ENCODE measurements around the gene FHAD1. TPM values are rescaled to one million over a fixed set of nuclear protein-coding genes. Genes with fewer than 3 reads are reported as not detected.

Gene FHAD1
- total RNA-seq, 4 donors from 2014 or later = 0.95 to 1.7 TPM; not detected in 2

- DNase-seq = no peak
- no peaks in the 10 kb centered on the region for H3K36me3 ChIP-seq
- TF ChIP-seq CTCF (IDR thresholded peaks at IDR 0.05) (no peak), POLR2A (IDR thresholded peaks at IDR 0.05) (no peak)
- H3K27ac ChIP-seq = no peak overlapping the region
- H3K9me3 ChIP-seq = no peaks in the 10 kb centered on the region
- H3K4me3 ChIP-seq = no peak overlapping the region
- no peaks in the 10 kb centered on the region for H3K27me3 ChIP-seq
- no peaks in the 10 kb centered on the region for H3K4me1 ChIP-seq
Observed at GRCh38 chr1:15446212-15446611, 199.2 kb downstream of the FHAD1 start.

Other genes starting within 250 kb of the FHAD1 start
- 10 to 100 TPM in 3 of 4 donors, 1 to 10 TPM in 1; 3.3 to 31.0 (median 20.6) TPM for gene TMEM51, start 93.5 kb upstream of the FHAD1 start, total RNA-seq
- 100 to 1,000 TPM in 3 of 4 donors, 10 to 100 TPM in 1; 84.2 to 236 (median 196) TPM for gene EFHD2, start 162.7 kb downstream of the FHAD1 start, total RNA-seq
- 1 to 10 TPM in 1 of 4 donors, not detected in 3; 3.2 TPM for gene CTRC, start 191.2 kb downstream of the FHAD1 start, total RNA-seq
- gene CELA2A, start 209.5 kb downstream of the FHAD1 start, total RNA-seq = not detected
- gene CELA2B, start 228.9 kb downstream of the FHAD1 start, total RNA-seq = not detected

Measured in Peyer's patch (tissue), 4 donors.